HL-60 (cell line): ENCODE results near the gene EFL1.
A peak's percentile ranks its signal among the peaks of the same experiment; 100 is the strongest.
"Not testable (repeated sequence)": the region's sequence is repeated elsewhere in the genome, so short reads cannot be mapped to it uniquely, and the experiment has no call there.

Experiments used
- DNase-seq, 2 experiments: peaks; one replicate each; pipeline ENCODE4 v3.0.0-alpha.2; 2010 to 2020; ENCODE audit warnings: low read depth in 1 of 2, low spot score in 1 of 2
- H3K27ac ChIP-seq: fragments of 250-450 bp; sonication (Bioruptor Pico); replicated peaks from 2 replicates; pipeline ENCODE4 v1.5.1; 2020; ENCODE audit warnings: mild to moderate bottlenecking, moderate library complexity
- H3K27me3 ChIP-seq: fragments of 250-450 bp; sonication (Bioruptor Pico); 2 replicates; pipeline ENCODE4 v1.5.1; 2021; ENCODE audit warnings: mild to moderate bottlenecking, moderate library complexity; ENCODE audit not compliant: insufficient read depth, poor library complexity, severe bottlenecking
- H3K4me3 ChIP-seq: replicated peaks from 2 replicates; pipeline ENCODE4 v1.5.1; 2011; ENCODE audit warnings: mild to moderate bottlenecking, control low read depth, low read length; ENCODE audit not compliant: insufficient read depth
- CTCF ChIP-seq: IDR thresholded peaks from one replicate; pipeline ENCODE4 v1.5.1; 2011; ENCODE audit warnings: low read length, control low read depth, inconsistent platforms; ENCODE audit not compliant: insufficient read depth
- GABPA ChIP-seq: IDR thresholded peaks from 2 replicates; pipeline ENCODE4 v1.6.1; 2012; ENCODE audit warnings: low read depth
- POLR2AphosphoS5 ChIP-seq: IDR thresholded peaks from 2 replicates; pipeline ENCODE4 v1.6.1; 2012; ENCODE audit warnings: low read depth
- REST ChIP-seq: IDR thresholded peaks from 2 replicates; pipeline ENCODE4 v1.6.1; 2012; ENCODE audit warnings: low read depth; ENCODE audit not compliant: insufficient replicate concordance
- SPI1 ChIP-seq: IDR thresholded peaks from 2 replicates; pipeline ENCODE4 v1.6.1; 2012; ENCODE audit warnings: low read depth, mild to moderate bottlenecking, borderline replicate concordance

Gene EFL1

GRCh38 chr15:82261566-82262421, 740 bp downstream of the EFL1 start:
- Histone ChIP-seq H3K4me3 (peak overlapping the region; percentile 92), H3K27ac (peak overlapping the region; percentile 75)
- peak; percentile 38 to 42 for DNase-seq
- 0 out of 2 replicates have a peak, but pooled peaks have one; percentile 28 for TF ChIP-seq GABPA
- not testable (repeated sequence) for H3K27me3 ChIP-seq

GRCh38 chr15:82248261-82248660, 14.3 kb downstream of the EFL1 start:
- not testable (repeated sequence) for H3K27ac ChIP-seq, DNase-seq, H3K27me3 ChIP-seq, H3K4me3 ChIP-seq

GRCh38 chr15:82245956-82246355, 16.6 kb downstream of the EFL1 start:
- not testable (repeated sequence) for H3K27me3 ChIP-seq, H3K27ac ChIP-seq, H3K4me3 ChIP-seq, DNase-seq

GRCh38 chr15:82243644-82244043, 18.9 kb downstream of the EFL1 start:
- not testable (repeated sequence) for H3K27me3 ChIP-seq, H3K27ac ChIP-seq, DNase-seq, H3K4me3 ChIP-seq

- not testable (repeated sequence) for H3K4me3 ChIP-seq, H3K27ac ChIP-seq, DNase-seq, H3K27me3 ChIP-seq
Measured at GRCh38 chr15:82241836-82242499, 20.6 kb downstream of the EFL1 start.

GRCh38 chr15:82239685-82240391, 22.7 kb downstream of the EFL1 start:
- no peak for DNase-seq
- no peak overlapping the region for H3K4me3 ChIP-seq
- no peaks in the 10 kb centered on the region for H3K27me3 ChIP-seq
- TF ChIP-seq GABPA (no peak), REST (no peak), CTCF (no peak), SPI1 (no peak), POLR2AphosphoS5 (no peak)
- no peak overlapping the region for H3K27ac ChIP-seq

- DNase-seq = not testable (repeated sequence)
Measured at GRCh38 chr15:82237944-82238534, 24.5 kb downstream of the EFL1 start.

More at GRCh38 chr15:82237944-82238534, 24.5 kb downstream of the EFL1 start:
- H3K27ac ChIP-seq, H3K4me3 ChIP-seq, H3K27me3 ChIP-seq: not testable (repeated sequence)
